Measurements from ENCODE around the gene STAP1.
"Not testable (repeated sequence)": the region's sequence is repeated elsewhere in the genome, so short reads cannot be mapped to it uniquely, and the experiment has no call there.

The STAP1 gene

GRCh38 chr4:67634741-67635140 is 76.2 kb downstream of the STAP1 start:
- no peak for DNase-seq

GRCh38 chr4:67635331-67635730 is 76.8 kb downstream of the STAP1 start:
- DNase-seq = no peak

- DNase-seq = not testable (repeated sequence)
Observed at GRCh38 chr4:67636978-67637377, 78.5 kb downstream of the STAP1 start.

- DNase-seq = no peak
Observed at GRCh38 chr4:67638136-67638535, 79.6 kb downstream of the STAP1 start.

GRCh38 chr4:67651536-67651935 is 93.0 kb downstream of the STAP1 start:
- DNase-seq = no peak

Data from CD4-positive, alpha-beta T cell treated with Interleukin-4 for 1 hour (primary cell).